Panc1 (cell line): ENCODE data around the gene CALM3. TPM values are rescaled to one million over a fixed set of nuclear protein-coding genes. Genes with fewer than 3 reads are reported as not detected.

ENCODE experiments used
- ATAC-seq: fragments of 200-7000 bp; cut with Tn5 transposase; 2 replicates; pipeline ENCODE4 v1.9.1; 2020; ENCODE audit warnings: mild to moderate bottlenecking, moderate library complexity
- BruUV-seq: library from RNA; stranded (reverse); fragments of 400-500 nt; replicated peaks from 2 replicates; lab custom pipeline; 2021; lab: Mats Ljungman, UMichigan
- CTCF ChIA-PET: fragments of 300-600 bp; sonication (Branson Sonifier 250); formaldehyde crosslinking; loops from one replicate; lab custom pipeline; 2022; ENCODE audit warnings: antibody characterized with exemption; lab: Charles Lee
- POLR2A ChIA-PET: fragments of 300-600 bp; sonication (Branson Sonifier 250); formaldehyde crosslinking; loops from one replicate; lab custom pipeline; 2022; ENCODE audit warnings: antibody characterized with exemption; lab: Charles Lee
- DNase-seq: peaks from one replicate; pipeline ENCODE4 v3.0.0-alpha.2; 2010; ENCODE audit warnings: low read depth, low spot score
- H3K27ac ChIP-seq: 2 replicates; pipeline ENCODE4 v1.5.1; 2011; ENCODE audit warnings: mild to moderate bottlenecking, low read length, inconsistent platforms
- H3K27me3 ChIP-seq: fragments of 200-500 bp; sonication (Bioruptor generic); 2 replicates; pipeline ENCODE4 v1.6.0; 2014; ENCODE audit warnings: low read length, inconsistent platforms; ENCODE audit not compliant: control insufficient read depth, insufficient read depth
- H3K36me3 ChIP-seq: fragments of 200-500 bp; sonication (Bioruptor generic); 2 replicates; pipeline ENCODE4 v1.5.1; 2014; ENCODE audit warnings: inconsistent platforms, mild to moderate bottlenecking, low read length, moderate library complexity; ENCODE audit not compliant: control insufficient read depth, insufficient read depth
- H3K4me1 ChIP-seq: 2 replicates; pipeline ENCODE4 v1.5.1; 2011; ENCODE audit warnings: inconsistent platforms, mild to moderate bottlenecking, low read length, moderate library complexity; ENCODE audit not compliant: control insufficient read depth, insufficient read depth
- H3K4me3 ChIP-seq, 2 experiments: 2 replicates each; pipeline ENCODE4 v1.5.1; 2011 to 2012; ENCODE audit warnings: low read depth in 2 of 2, low read length in 2 of 2, mild to moderate bottlenecking in 2 of 2, inconsistent platforms in 1 of 2, moderate library complexity in 1 of 2
- H3K9me3 ChIP-seq: fragments of 200-500 bp; sonication (Bioruptor generic); 2 replicates; pipeline ENCODE4 v1.5.1; 2014; ENCODE audit warnings: low read depth, mild to moderate bottlenecking, inconsistent platforms, low read length, moderate library complexity; ENCODE audit not compliant: control insufficient read depth, insufficient read depth
- POLR2AphosphoS5 ChIP-seq: IDR thresholded peaks from 2 replicates; pipeline ENCODE4 v1.6.1; 2012; ENCODE audit warnings: mild to moderate bottlenecking, low read depth, low read length, moderate library complexity
- SIN3A ChIP-seq: IDR thresholded peaks from 2 replicates; pipeline ENCODE4 v1.6.1; 2012; ENCODE audit warnings: low read depth, mild to moderate bottlenecking, low read length, moderate library complexity, borderline replicate concordance; ENCODE audit not compliant: insufficient read depth
- TCF7L2 ChIP-seq: IDR thresholded peaks from 2 replicates; pipeline ENCODE4 v1.6.1; 2011; ENCODE audit warnings: mild to moderate bottlenecking, low read depth, low read length, inconsistent platforms
- in situ Hi-C: cut with HindIII; loops from 2 replicates; pipeline ENCODE4 v1.10.0; 2016; ENCODE audit warnings: low sequenced_read_pairs, low pct_unique_long_range_greater_than_20kb
- intact Hi-C: fragments of 100-400 bp; cut with micrococcal nuclease; formaldehyde crosslinking; loops from one replicate; pipeline ENCODE4 v1.10.0; 2022; ENCODE audit not compliant: unreplicated experiment
- total RNA-seq: library from RNA; stranded (reverse); gene quantifications from one replicate; pipeline ENCODE4 v1.2.1, GENCODE V29; 2021; ENCODE audit not compliant: unreplicated experiment
- TF ChIP-seq, protein P1 (sequence below), 2 experiments: IDR thresholded peaks; 2 replicates each; pipeline ENCODE4 v1.6.1; 2011 to 2012; ENCODE audit warnings: low read depth in 2 of 2, control low read depth in 1 of 2, low read length in 1 of 2, mild to moderate bottlenecking in 1 of 2, moderate library complexity in 1 of 2; ENCODE audit not compliant: insufficient read depth in 1 of 2
- TF ChIP-seq, protein P2 (sequence below): fragments of 450-650 bp; IDR thresholded peaks from 2 replicates; pipeline ENCODE4 v1.5.1; 2017; ENCODE audit warnings: mild to moderate bottlenecking

The CALM3 gene
- total RNA-seq, 1 experiment from 2014 or later = 212 TPM

DNA sequence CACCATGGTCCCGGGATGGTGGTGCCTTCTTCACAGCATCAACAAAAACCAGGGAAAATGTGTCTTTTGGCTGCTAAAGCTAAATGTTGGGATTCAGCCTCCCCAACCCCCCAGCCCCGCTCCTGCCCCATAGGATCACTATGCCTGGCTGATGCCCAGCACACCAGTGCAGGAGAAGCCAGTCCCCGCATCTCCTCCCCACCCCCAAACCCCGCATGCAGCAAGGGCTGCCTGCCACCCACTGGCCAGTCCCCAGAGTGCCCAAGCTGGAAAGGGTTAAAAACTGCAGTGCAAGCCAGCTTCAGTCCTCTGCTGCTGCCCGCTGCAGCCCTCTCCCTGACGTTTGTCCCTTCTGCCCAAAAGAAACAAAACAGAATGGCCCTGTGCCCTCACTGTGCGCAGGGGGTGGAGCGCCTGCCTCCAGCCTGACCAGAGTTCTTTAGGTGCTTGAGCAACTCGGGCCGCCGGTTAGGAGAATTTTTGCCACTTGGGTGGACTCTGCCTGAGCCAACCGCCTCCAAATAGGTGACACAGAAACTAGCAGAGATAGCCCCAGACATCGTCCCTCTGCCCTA lies 3.7 kb downstream of the CALM3 start:
- intact Hi-C loops (no loop called here), in situ Hi-C loops (no loop called here)
- H3K27me3 ChIP-seq = no peaks in the 10 kb centered on the region
- BruUV-seq = no TSS peak
- ChIA-PET CTCF (no interaction called here), POLR2A (no interaction called here)
- peaks cover 5% of the 10 kb centered on the region for H3K36me3 ChIP-seq
- no peak overlapping the region for H3K4me3 ChIP-seq
- DNase-seq = no peak
- H3K4me1 ChIP-seq = peaks cover 14% of the 10 kb centered on the region
- no peak overlapping the region for H3K27ac ChIP-seq
- no peaks in the 10 kb centered on the region for H3K9me3 ChIP-seq
- TF ChIP-seq SIN3A (no peak), TCF7L2 (no peak), POLR2AphosphoS5 (no peak)
- TF ChIP-seq, protein P1, sequence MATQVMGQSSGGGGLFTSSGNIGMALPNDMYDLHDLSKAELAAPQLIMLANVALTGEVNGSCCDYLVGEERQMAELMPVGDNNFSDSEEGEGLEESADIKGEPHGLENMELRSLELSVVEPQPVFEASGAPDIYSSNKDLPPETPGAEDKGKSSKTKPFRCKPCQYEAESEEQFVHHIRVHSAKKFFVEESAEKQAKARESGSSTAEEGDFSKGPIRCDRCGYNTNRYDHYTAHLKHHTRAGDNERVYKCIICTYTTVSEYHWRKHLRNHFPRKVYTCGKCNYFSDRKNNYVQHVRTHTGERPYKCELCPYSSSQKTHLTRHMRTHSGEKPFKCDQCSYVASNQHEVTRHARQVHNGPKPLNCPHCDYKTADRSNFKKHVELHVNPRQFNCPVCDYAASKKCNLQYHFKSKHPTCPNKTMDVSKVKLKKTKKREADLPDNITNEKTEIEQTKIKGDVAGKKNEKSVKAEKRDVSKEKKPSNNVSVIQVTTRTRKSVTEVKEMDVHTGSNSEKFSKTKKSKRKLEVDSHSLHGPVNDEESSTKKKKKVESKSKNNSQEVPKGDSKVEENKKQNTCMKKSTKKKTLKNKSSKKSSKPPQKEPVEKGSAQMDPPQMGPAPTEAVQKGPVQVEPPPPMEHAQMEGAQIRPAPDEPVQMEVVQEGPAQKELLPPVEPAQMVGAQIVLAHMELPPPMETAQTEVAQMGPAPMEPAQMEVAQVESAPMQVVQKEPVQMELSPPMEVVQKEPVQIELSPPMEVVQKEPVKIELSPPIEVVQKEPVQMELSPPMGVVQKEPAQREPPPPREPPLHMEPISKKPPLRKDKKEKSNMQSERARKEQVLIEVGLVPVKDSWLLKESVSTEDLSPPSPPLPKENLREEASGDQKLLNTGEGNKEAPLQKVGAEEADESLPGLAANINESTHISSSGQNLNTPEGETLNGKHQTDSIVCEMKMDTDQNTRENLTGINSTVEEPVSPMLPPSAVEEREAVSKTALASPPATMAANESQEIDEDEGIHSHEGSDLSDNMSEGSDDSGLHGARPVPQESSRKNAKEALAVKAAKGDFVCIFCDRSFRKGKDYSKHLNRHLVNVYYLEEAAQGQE (IDR thresholded peaks at IDR 0.05; ENCODE audit: insufficient read depth in 1 of 2, low read depth in 2 of 2, low read length in 1 of 2) = no peak
- TF ChIP-seq, protein P2, sequence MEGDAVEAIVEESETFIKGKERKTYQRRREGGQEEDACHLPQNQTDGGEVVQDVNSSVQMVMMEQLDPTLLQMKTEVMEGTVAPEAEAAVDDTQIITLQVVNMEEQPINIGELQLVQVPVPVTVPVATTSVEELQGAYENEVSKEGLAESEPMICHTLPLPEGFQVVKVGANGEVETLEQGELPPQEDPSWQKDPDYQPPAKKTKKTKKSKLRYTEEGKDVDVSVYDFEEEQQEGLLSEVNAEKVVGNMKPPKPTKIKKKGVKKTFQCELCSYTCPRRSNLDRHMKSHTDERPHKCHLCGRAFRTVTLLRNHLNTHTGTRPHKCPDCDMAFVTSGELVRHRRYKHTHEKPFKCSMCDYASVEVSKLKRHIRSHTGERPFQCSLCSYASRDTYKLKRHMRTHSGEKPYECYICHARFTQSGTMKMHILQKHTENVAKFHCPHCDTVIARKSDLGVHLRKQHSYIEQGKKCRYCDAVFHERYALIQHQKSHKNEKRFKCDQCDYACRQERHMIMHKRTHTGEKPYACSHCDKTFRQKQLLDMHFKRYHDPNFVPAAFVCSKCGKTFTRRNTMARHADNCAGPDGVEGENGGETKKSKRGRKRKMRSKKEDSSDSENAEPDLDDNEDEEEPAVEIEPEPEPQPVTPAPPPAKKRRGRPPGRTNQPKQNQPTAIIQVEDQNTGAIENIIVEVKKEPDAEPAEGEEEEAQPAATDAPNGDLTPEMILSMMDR = no peak
- no peak for ATAC-seq

DNA sequence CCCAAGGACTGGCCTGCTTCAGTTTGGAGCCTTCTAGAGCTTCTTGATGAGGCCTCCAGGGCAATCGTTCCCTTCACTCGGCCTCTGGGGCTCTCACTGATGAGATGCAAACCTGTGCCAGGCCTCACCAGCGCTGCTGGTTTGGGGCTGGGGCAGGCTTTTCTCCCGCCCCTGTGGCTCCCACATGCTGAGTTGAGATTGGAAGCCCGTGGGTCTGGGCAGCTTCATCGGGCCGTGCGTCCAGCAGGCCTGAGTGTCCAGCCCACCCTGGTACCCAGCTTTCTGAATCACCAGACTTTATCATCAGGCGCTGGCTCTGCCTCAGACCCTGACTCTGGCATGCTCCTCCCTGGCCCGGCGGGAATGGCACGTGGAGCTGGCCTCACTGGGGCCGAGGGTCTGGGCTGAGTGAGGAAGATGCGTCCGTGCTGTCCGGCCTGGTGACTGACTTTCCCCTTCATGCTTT lies 4.3 kb downstream of the CALM3 start:
- H3K4me3 ChIP-seq = no peak overlapping the region
- no peak for ATAC-seq
- CTCF ChIA-PET = no interaction called here
- POLR2A ChIA-PET = no interaction called here
- H3K27ac ChIP-seq = no peak overlapping the region
- no TSS peak for BruUV-seq
- peaks cover 5% of the 10 kb centered on the region for H3K36me3 ChIP-seq
- in situ Hi-C loops (no loop called here), intact Hi-C loops (no loop called here)
- no peak for DNase-seq
- H3K9me3 ChIP-seq = no peaks in the 10 kb centered on the region
- H3K4me1 ChIP-seq = peaks cover 14% of the 10 kb centered on the region
- TF ChIP-seq SIN3A = no peak
- no peak for TF ChIP-seq POLR2AphosphoS5
- TF ChIP-seq TCF7L2 = no peak
- no peaks in the 10 kb centered on the region for H3K27me3 ChIP-seq

DNA sequence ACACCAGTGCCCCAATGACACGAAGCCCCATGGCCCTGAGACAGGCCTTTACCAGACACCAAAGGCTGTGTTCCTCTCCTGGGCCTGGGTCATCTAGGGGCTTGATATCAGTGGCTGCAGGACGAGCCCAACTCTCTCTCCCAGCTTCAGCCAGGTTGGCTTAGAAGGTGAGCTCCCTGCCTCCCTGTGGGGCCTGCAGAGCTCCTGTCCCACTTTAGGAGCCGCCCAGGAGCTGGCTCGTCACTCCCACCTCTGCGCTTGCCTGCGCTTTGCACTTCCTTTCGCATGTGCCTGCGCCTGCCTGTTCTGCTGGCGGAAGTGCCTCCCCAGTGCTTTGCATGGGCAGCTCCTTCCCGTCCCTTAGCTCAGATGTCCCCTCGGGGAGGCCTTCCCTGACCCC lies 4.9 kb downstream of the CALM3 start:
- Histone ChIP-seq H3K4me1 (peaks cover 14% of the 10 kb centered on the region), H3K9me3 (no peaks in the 10 kb centered on the region), H3K27ac (no peak overlapping the region), H3K4me3 (no peak overlapping the region), H3K27me3 (no peaks in the 10 kb centered on the region), H3K36me3 (peaks cover 5% of the 10 kb centered on the region)
- ChIA-PET CTCF (no interaction called here), POLR2A (no interaction called here)
- in situ Hi-C loops = no loop called here
- BruUV-seq = no TSS peak
- DNase-seq = no peak
- no peak for TF ChIP-seq TCF7L2
- TF ChIP-seq, protein P2 = no peak
- no peak for TF ChIP-seq POLR2AphosphoS5
- TF ChIP-seq SIN3A = no peak
- TF ChIP-seq, protein P1 (IDR thresholded peaks at IDR 0.05; ENCODE audit: insufficient read depth in 1 of 2, low read depth in 2 of 2, low read length in 1 of 2) = no peak
- intact Hi-C loops = no loop called here
- ATAC-seq = no peak
